Breast epithelium (tissue), 3 donors: Measurements from ENCODE around the gene INAFM2.

Experiments
- CTCF ChIP-seq, 3 donors: fragments of 450-650 bp; IDR thresholded peaks; one replicate each; pipeline ENCODE4 v1.5.1; 2016 to 2017; ENCODE audit warnings: antibody characterized with exemption in 3 of 3, mild to moderate bottlenecking in 3 of 3, moderate library complexity in 3 of 3
- POLR2A ChIP-seq: fragments of 450-650 bp; IDR thresholded peaks from one replicate; pipeline ENCODE4 v1.6.1; 2016; ENCODE audit warnings: antibody characterized with exemption, mild to moderate bottlenecking, moderate library complexity
- POLR2AphosphoS5 ChIP-seq, 3 donors: sonication (generic); formaldehyde crosslinking; IDR thresholded peaks; one replicate each; pipeline ENCODE4 v1.6.1; 2017; ENCODE audit warnings: antibody characterized with exemption in 3 of 3

GRCh38 chr15:40303576-40303975 is 19.9 kb upstream of the INAFM2 start:
- TF ChIP-seq POLR2A (no peak), CTCF (IDR thresholded peaks at IDR 0.05) (no peak), POLR2AphosphoS5 (IDR thresholded peaks at IDR 0.05) (no peak)
